Activated CD4-positive, alpha-beta memory T cell treated with anti-CD3 and anti-CD28 coated beads for 36 hours (primary cell): Measurements from ENCODE around the gene LMAN2. TPM values are rescaled to one million over a fixed set of nuclear protein-coding genes. Genes with fewer than 3 reads are reported as not detected.

Experiments
- CTCF ChIA-PET: fragments of 350-600 bp; sonication (Branson Sonifier 250); formaldehyde crosslinking; loops from one replicate; lab custom pipeline; 2021; ENCODE audit warnings: antibody characterized with exemption, inconsistent platforms; lab: Charles Lee
- POLR2A ChIA-PET: fragments of 350-600 bp; sonication (Branson Sonifier 250); formaldehyde crosslinking; loops from one replicate; lab custom pipeline; 2021; ENCODE audit warnings: antibody characterized with exemption; lab: Charles Lee
- DNase-seq: peaks from one replicate; pipeline ENCODE4 v3.0.0-alpha.2; 2020
- H3K27ac Mint-ChIP-seq: one replicate; pipeline ENCODE4 v1.8.0; 2021; ENCODE audit warnings: mixed read lengths
- H3K27me3 Mint-ChIP-seq: one replicate; pipeline ENCODE4 v1.8.0; 2021; ENCODE audit warnings: mixed read lengths
- H3K36me3 Mint-ChIP-seq: one replicate; pipeline ENCODE4 v1.8.0; 2021; ENCODE audit warnings: mixed read lengths
- H3K4me1 Mint-ChIP-seq: one replicate; pipeline ENCODE4 v1.8.0; 2021; ENCODE audit warnings: low read depth, mixed read lengths
- H3K4me3 Mint-ChIP-seq: one replicate; pipeline ENCODE4 v1.8.0; 2021; ENCODE audit warnings: mild to moderate bottlenecking, mixed read lengths
- H3K9me3 Mint-ChIP-seq: one replicate; pipeline ENCODE4 v1.8.0; 2021; ENCODE audit warnings: mixed read lengths
- intact Hi-C: fragments of 100-400 bp; cut with micrococcal nuclease; formaldehyde crosslinking; loops from one replicate; pipeline ENCODE4 v1.15.1; 2023
- total RNA-seq, 2 experiments: library from RNA; stranded (reverse); gene quantifications; one replicate each; pipeline ENCODE4 v1.2.3, GENCODE V29; 2021

The LMAN2 gene
- total RNA-seq, 2 experiments from 2014 or later: 98.3 to 104 TPM

DNA sequence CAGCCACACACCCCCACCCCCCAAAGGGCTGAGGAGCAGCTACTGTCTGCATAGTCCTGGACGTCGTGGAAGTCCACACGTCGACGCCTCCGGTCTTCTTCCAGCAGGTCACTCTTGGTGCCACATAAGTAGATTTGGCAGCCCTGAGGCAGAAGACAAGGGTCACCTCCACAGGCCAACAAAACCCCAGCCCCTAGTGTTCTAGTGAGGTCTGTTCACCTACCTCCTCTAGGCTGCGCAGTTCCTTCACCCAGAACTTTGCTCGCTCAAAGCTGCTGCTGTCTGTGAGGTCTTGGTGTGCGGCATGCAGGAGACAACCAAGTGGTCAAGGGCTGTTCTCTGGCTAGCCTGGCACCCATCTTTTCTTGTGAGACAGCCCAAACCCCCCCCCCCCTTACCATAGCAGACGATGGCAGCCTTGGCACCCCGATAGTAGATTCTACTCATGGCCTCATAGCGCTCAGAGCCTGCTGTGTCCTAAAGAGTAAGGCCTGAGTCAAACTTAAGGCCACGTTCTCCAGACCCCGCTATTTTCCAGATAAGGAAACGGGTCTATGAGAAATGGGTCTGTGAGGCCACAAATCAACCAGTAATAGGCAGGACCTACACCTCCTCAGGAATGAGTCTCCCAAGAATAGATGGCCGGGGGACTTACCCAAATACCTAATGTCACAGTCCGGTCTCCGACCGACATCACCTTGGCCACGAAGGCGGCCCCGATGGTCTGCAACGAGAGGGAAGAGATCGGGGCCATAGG, 48.9 kb downstream of the LMAN2 start:
- Mint-ChIP-seq H3K27ac (peak overlapping the region; percentile 67), H3K36me3 (peaks cover 32% of the 10 kb centered on the region), H3K9me3 (no peaks in the 10 kb centered on the region), H3K27me3 (no peaks in the 10 kb centered on the region), H3K4me1 (peaks cover 56% of the 10 kb centered on the region), H3K4me3 (peak overlapping the region; percentile 96)
- ChIA-PET POLR2A (interaction anchor here (1.7 to 2.0 kb wide), 2 partner anchors 10 to 25 kb away, joined by 3 to 7 read pairs; partner anchors contain the start of gene MXD3), CTCF (interaction anchor here (1.3 to 2.0 kb wide), 8 partner anchors 7 to 199 kb away, joined by 3 to 14 read pairs (median 4); no protein-coding TSS in a partner anchor)
- intact Hi-C loops: loop anchor here (1.0 to 5.0 kb wide), 3 partner anchors 10 to 188 kb away; partner anchors contain the start of gene NSD1
- no peak for DNase-seq

GRCh38 chr5:177301503-177302165, 49.8 kb downstream of the LMAN2 start:
- Mint-ChIP-seq H3K4me1 (peaks cover 56% of the 10 kb centered on the region), H3K36me3 (peaks cover 31% of the 10 kb centered on the region), H3K27ac (peak overlapping the region; percentile 58), H3K27me3 (no peaks in the 10 kb centered on the region), H3K9me3 (no peaks in the 10 kb centered on the region), H3K4me3 (peak overlapping the region; percentile 96)
- CTCF ChIA-PET: interaction anchor here (0.6 to 2.0 kb wide), 8 partner anchors 8 to 229 kb away, joined by 3 to 14 read pairs (median 4); no protein-coding TSS in a partner anchor
- POLR2A ChIA-PET: no interaction called here
- intact Hi-C loops: loop anchor here (2.0 to 5.0 kb wide), 2 partner anchors 169 to 187 kb away; partner anchors contain the start of gene NSD1
- DNase-seq: no peak

GRCh38 chr5:177300951-177301350, 50.5 kb downstream of the LMAN2 start:
- intact Hi-C loops: loop anchor here (5.0 kb wide), 1 partner anchor 169 kb away; the partner anchor contains the start of gene NSD1
- H3K36me3 Mint-ChIP-seq: peaks cover 29% of the 10 kb centered on the region
- peak overlapping the region; percentile 79 for H3K27ac Mint-ChIP-seq
- CTCF ChIA-PET: interaction anchor here (0.6 to 2.0 kb wide), 7 partner anchors 9 to 229 kb away, joined by 3 to 14 read pairs (median 3); no protein-coding TSS in a partner anchor
- POLR2A ChIA-PET: no interaction called here
- H3K9me3 Mint-ChIP-seq: no peaks in the 10 kb centered on the region
- no peak overlapping the region for H3K4me3 Mint-ChIP-seq
- H3K27me3 Mint-ChIP-seq: no peaks in the 10 kb centered on the region
- peaks cover 57% of the 10 kb centered on the region for H3K4me1 Mint-ChIP-seq
- no peak for DNase-seq

GRCh38 chr5:177300236-177300880, 51.1 kb downstream of the LMAN2 start:
- Mint-ChIP-seq H3K9me3 (no peaks in the 10 kb centered on the region), H3K4me3 (no peak overlapping the region), H3K4me1 (peaks cover 57% of the 10 kb centered on the region), H3K36me3 (peaks cover 27% of the 10 kb centered on the region), H3K27ac (peak overlapping the region; percentile 79), H3K27me3 (no peaks in the 10 kb centered on the region)
- ChIA-PET CTCF (interaction anchor here (1.1 to 4.6 kb wide), 5 partner anchors 10 to 228 kb away, joined by 3 to 28 read pairs (median 14); partner anchors contain the start of gene MXD3), POLR2A (no interaction called here)
- intact Hi-C loops: loop anchor here (5.0 kb wide), 1 partner anchor 168 kb away; the partner anchor contains the start of gene NSD1
- peak; percentile 62 for DNase-seq

DNA sequence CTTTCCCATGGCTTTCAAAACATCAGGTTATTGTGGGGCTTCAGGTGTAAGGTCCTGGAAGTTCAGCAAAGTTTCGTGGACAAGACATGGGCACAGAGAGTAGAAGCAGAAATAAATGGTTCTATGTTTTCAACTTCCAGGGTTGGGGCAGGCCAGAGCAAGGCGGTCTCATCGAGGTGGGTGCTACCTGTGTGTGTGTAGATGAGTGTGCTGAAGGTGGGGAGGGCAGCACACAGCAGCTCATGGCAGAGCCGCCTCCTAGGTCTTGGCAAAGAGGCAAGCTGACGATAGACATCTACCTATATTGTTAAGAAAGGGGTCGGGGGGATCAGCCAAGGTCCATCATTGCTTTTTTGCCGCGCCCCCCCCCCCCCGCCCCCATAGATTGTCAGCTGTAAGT, 51.8 kb downstream of the LMAN2 start:
- ChIA-PET CTCF (interaction anchor here (4.6 kb wide), 2 partner anchors 10 to 186 kb away, joined by 24 to 28 read pairs; partner anchors contain the start of gene MXD3), POLR2A (no interaction called here)
- Mint-ChIP-seq H3K27ac (peak overlapping the region; percentile 46), H3K9me3 (no peaks in the 10 kb centered on the region), H3K4me1 (peaks cover 53% of the 10 kb centered on the region), H3K27me3 (no peaks in the 10 kb centered on the region), H3K36me3 (peaks cover 21% of the 10 kb centered on the region), H3K4me3 (no peak overlapping the region)
- DNase-seq: no peak
- intact Hi-C loops: loop anchor here (5.0 kb wide), 1 partner anchor 167 kb away; the partner anchor contains the start of gene NSD1

DNA sequence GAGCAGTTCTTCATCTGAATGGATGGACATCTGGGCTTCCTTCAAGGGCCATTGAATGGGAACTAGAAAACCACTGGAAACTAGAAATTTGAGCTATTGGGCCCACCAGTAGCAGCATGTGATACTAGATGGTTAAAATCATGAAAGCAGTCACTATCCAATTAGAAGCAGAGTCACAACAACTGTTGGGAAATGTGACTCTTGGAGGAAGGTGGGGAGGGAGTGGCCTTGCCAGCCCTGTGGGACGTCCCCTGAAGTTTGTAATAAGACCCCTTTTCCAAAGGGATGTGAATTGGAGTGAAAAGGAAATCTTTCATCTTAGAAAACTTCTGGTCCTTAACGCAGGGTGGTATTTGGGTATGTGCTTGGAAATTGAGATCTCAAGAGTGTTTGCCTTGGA, 53.5 kb downstream of the LMAN2 start:
- no peak for DNase-seq
- no peak overlapping the region for H3K4me3 Mint-ChIP-seq
- intact Hi-C loops: no loop called here
- H3K9me3 Mint-ChIP-seq: no peaks in the 10 kb centered on the region
- H3K27ac Mint-ChIP-seq: no peak overlapping the region
- CTCF ChIA-PET: interaction anchor here (1.2 to 4.6 kb wide), 4 partner anchors 10 to 184 kb away, joined by 3 to 28 read pairs (median 14); partner anchors contain the start of gene MXD3
- no peaks in the 10 kb centered on the region for H3K27me3 Mint-ChIP-seq
- peaks cover 20% of the 10 kb centered on the region for H3K36me3 Mint-ChIP-seq
- H3K4me1 Mint-ChIP-seq: peaks cover 50% of the 10 kb centered on the region
- POLR2A ChIA-PET: no interaction called here

- CTCF ChIA-PET: interaction anchor here (1.1 to 4.6 kb wide), 3 partner anchors 13 to 183 kb away, joined by 3 to 28 read pairs (median 24); partner anchors contain the start of gene MXD3
- Mint-ChIP-seq H3K27ac (peak overlapping the region; percentile 23), H3K9me3 (no peaks in the 10 kb centered on the region), H3K4me1 (peaks cover 40% of the 10 kb centered on the region), H3K27me3 (no peaks in the 10 kb centered on the region), H3K4me3 (no peak overlapping the region), H3K36me3 (peaks cover 33% of the 10 kb centered on the region)
- DNase-seq: no peak
- intact Hi-C loops: no loop called here
- POLR2A ChIA-PET: no interaction called here
Measured at GRCh38 chr5:177296581-177296980, 54.9 kb downstream of the LMAN2 start.

- Mint-ChIP-seq H3K36me3 (peaks cover 31% of the 10 kb centered on the region), H3K4me3 (no peak overlapping the region)
Measured at GRCh38 chr5:177295924-177296323, 55.5 kb downstream of the LMAN2 start.

DNA sequence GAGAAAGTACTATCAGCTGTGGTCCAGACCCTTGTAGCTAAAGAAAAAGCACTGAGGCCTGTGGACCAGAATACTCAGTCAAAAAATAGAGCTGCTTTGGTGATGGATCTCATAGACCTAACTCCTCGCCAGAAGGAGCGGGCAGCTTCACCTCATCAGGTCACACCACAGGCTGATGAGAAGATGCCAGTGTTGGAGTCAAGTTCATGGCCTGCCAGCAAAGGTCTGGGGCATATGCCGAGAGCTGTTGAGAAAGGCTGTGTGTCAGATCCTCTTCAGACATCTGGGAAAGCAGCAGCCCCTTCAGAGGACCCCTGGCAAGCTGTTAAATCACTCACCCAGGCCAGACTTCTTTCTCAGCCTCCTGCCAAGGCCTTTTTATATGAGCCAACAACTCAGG, 56.8 kb downstream of the LMAN2 start:
- intact Hi-C loops: no loop called here
- H3K9me3 Mint-ChIP-seq: no peaks in the 10 kb centered on the region
- no peak for DNase-seq
- H3K4me3 Mint-ChIP-seq: no peak overlapping the region
- H3K27me3 Mint-ChIP-seq: no peaks in the 10 kb centered on the region
- H3K27ac Mint-ChIP-seq: no peak overlapping the region
- ChIA-PET CTCF (interaction anchor here (0.8 to 1.3 kb wide), 2 partner anchors 9 to 14 kb away, joined by 3 to 4 read pairs; partner anchors contain the start of genes PRELID1 and RAB24), POLR2A (no interaction called here)
- H3K4me1 Mint-ChIP-seq: peaks cover 22% of the 10 kb centered on the region
- H3K36me3 Mint-ChIP-seq: peaks cover 31% of the 10 kb centered on the region

More at GRCh38 chr5:177295924-177296323, 55.5 kb downstream of the LMAN2 start:
- POLR2A ChIA-PET: no interaction called here
- CTCF ChIA-PET: interaction anchor here (1.1 to 4.6 kb wide), 3 partner anchors 14 to 182 kb away, joined by 3 to 28 read pairs (median 24); partner anchors contain the start of gene MXD3
- no peaks in the 10 kb centered on the region for H3K27me3 Mint-ChIP-seq
- peaks cover 33% of the 10 kb centered on the region for H3K4me1 Mint-ChIP-seq
- no peaks in the 10 kb centered on the region for H3K9me3 Mint-ChIP-seq
- no peak for DNase-seq
- peak overlapping the region; percentile 23 for H3K27ac Mint-ChIP-seq
- intact Hi-C loops: no loop called here

- Mint-ChIP-seq H3K4me3 (no peak overlapping the region), H3K27ac (no peak overlapping the region), H3K4me1 (peaks cover 20% of the 10 kb centered on the region), H3K9me3 (no peaks in the 10 kb centered on the region), H3K36me3 (peaks cover 35% of the 10 kb centered on the region), H3K27me3 (no peaks in the 10 kb centered on the region)
- ChIA-PET POLR2A (no interaction called here), CTCF (interaction anchor here (0.8 to 1.3 kb wide), 3 partner anchors 9 to 16 kb away, joined by 3 to 4 read pairs (median 4); partner anchors contain the start of genes PRELID1 and RAB24)
- DNase-seq: no peak
- intact Hi-C loops: no loop called here
Measured at GRCh38 chr5:177293819-177294581, 57.5 kb downstream of the LMAN2 start.
